Esophagus muscularis mucosa (tissue), 3 donors: ENCODE data around the gene SNED1.

Experiments
- POLR2A ChIP-seq: fragments of 450-650 bp; IDR thresholded peaks from one replicate; pipeline ENCODE4 v1.6.1; 2017; ENCODE audit warnings: antibody characterized with exemption, moderate library complexity, mild to moderate bottlenecking, low read depth
- POLR2AphosphoS5 ChIP-seq, 2 donors: sonication (generic); formaldehyde crosslinking; IDR thresholded peaks; one replicate each; pipeline ENCODE4 v1.6.1; 2017; ENCODE audit warnings: antibody characterized with exemption in 2 of 2
- TF ChIP-seq, protein P1 (sequence below), 3 experiments: fragments of 200-600 bp in 2 of 3; fragments of 450-650 bp in 1 of 3; sonication (generic) in 2 of 3; IDR thresholded peaks; one replicate each; pipeline ENCODE4 v1.5.1; 2017 to 2019; ENCODE audit warnings: antibody characterized with exemption in 3 of 3, mild to moderate bottlenecking in 2 of 3, moderate library complexity in 1 of 3

DNA sequence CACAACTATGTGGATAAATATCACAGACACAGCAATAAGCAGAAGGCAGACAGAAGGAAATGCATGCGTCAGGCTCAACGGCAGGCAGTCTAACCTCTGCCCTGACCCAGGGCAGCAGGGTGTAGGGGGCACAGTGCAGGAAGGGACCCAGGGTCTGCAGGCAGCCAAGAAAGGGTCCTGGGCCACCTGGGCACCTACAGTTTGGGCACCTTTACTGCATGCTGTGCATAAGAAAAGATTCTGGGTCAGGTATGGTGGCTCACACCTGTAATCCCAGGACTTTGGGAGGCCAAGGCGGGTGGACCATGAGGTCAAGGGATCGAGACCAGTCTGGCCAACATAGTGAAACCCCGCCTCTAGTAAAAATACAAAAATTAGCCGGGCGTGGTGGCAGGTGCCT lies 133.1 kb downstream of the SNED1 start:
- TF ChIP-seq, protein P1, sequence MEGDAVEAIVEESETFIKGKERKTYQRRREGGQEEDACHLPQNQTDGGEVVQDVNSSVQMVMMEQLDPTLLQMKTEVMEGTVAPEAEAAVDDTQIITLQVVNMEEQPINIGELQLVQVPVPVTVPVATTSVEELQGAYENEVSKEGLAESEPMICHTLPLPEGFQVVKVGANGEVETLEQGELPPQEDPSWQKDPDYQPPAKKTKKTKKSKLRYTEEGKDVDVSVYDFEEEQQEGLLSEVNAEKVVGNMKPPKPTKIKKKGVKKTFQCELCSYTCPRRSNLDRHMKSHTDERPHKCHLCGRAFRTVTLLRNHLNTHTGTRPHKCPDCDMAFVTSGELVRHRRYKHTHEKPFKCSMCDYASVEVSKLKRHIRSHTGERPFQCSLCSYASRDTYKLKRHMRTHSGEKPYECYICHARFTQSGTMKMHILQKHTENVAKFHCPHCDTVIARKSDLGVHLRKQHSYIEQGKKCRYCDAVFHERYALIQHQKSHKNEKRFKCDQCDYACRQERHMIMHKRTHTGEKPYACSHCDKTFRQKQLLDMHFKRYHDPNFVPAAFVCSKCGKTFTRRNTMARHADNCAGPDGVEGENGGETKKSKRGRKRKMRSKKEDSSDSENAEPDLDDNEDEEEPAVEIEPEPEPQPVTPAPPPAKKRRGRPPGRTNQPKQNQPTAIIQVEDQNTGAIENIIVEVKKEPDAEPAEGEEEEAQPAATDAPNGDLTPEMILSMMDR (IDR thresholded peaks at IDR 0.05): no peak
- TF ChIP-seq POLR2A (no peak), POLR2AphosphoS5 (IDR thresholded peaks at IDR 0.05) (no peak)
